ENCODE results near the gene CLEC16A.
A peak's percentile ranks its signal among the peaks of the same experiment; 100 is the strongest.

The CLEC16A gene

DNA sequence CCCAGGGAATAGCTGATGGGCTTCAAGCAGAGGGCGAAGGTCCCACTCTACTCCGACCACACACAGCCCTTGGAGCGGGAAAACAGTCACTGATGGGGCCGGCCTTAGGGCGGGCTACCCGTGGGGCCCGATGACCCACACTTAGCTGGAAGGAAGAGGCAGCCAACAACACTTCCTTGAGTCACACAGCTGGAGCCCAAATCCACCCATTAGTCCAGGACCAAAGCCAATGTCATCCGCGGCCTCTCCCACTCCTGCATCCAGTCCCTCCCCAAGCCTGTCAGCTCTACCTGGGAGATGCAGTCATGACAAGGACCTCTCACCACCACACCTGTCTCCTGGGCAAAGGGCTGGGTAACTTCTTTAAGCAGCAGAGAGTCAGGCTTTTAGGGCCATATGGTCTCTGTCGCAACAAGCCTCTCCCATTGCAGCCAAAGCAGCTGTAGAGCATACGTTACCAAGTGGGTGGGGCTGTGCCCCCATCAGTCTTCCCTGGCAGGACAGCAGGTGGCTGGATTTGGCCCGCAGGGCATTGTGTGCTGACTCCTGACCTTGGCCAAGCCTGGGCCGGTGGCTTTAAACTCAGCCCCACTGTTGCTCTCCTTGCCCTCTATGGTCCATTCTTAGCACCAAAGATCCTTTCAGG is 200.9 kb downstream of the CLEC16A start:
- DNase-seq: peak in 1 of 2 experiments; percentile 11

DNA sequence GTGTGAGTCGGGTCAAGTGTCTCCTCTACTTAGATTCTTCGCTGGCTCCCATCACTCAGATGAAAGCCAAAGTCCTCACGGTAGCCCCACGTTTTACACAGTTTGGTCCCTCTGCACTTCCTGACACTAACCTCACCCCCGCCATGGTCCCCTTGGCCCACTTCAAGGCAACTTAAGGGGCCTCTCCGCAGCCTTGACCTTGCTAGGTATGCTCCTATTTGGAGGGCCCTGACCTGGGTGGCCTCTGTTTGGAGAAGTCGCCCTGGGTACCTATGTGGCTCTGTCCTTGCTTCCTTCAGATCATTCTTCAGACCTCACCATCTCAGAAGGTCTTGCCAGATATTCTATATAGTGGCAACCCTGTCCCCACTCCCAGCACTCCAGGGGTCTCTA is 201.5 kb downstream of the CLEC16A start:
- no peak for DNase-seq

DNA sequence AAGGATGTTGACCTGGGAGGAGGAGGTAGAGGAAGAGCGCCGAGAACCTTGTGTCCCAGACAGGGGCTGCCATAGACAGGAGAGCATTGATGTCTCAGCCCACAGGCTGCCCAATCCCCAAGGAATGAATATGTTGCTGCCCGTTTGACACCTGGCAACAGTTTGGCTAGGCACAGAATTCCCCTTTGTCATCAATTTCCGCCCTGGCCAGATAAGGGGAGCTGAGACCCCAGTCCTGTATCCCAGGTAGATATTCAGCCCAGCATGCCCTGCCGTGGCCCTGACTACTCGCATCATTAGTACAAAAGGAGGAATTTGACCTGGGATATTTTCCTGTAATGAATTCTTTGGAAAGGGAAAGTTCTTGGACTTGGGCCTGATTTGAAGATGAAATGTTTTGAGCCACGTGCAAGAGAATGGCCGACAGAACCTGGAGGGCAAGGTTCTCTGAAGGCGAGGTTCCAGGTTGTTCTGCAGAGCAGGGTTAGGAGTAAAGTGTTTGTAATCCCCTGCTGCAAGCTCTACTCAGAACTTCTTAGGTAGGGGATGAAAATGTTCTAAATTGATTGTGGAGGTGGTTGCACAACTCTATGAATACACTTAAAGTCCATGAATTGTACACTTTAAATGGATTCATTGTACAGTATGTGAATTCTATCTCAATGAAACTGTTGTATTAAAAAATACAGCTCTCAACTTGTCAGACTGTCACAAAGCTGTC is 202.8 kb downstream of the CLEC16A start:
- DNase-seq: no peak

GRCh38 chr16:11147754-11148444 is 203.5 kb downstream of the CLEC16A start:
- no peak for DNase-seq

GRCh38 chr16:11149011-11149616 is 204.8 kb downstream of the CLEC16A start:
- DNase-seq: no peak

DNA sequence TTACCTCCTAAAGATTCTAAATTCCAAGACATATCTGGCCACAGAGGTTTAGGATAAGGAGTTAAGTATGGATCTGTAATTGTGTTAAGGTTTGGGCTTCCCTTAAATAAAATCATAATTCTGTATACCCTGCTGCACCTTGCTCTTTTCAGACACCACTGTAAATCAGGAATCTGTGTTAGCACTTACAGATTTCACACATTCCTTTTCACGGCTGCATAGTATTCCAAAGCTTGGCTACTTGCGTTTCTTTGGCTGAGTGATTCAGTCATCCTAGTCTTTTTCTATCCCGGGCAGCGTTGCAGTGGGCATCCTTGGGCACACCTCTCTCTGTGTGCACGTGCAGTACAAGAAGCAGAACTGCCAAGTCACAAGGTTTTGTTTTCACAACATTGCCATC is 205.8 kb downstream of the CLEC16A start:
- no peak for DNase-seq

- peak; percentile 4 to 63 for DNase-seq
Measured at GRCh38 chr16:11151156-11151884, 207.0 kb downstream of the CLEC16A start.

DNA sequence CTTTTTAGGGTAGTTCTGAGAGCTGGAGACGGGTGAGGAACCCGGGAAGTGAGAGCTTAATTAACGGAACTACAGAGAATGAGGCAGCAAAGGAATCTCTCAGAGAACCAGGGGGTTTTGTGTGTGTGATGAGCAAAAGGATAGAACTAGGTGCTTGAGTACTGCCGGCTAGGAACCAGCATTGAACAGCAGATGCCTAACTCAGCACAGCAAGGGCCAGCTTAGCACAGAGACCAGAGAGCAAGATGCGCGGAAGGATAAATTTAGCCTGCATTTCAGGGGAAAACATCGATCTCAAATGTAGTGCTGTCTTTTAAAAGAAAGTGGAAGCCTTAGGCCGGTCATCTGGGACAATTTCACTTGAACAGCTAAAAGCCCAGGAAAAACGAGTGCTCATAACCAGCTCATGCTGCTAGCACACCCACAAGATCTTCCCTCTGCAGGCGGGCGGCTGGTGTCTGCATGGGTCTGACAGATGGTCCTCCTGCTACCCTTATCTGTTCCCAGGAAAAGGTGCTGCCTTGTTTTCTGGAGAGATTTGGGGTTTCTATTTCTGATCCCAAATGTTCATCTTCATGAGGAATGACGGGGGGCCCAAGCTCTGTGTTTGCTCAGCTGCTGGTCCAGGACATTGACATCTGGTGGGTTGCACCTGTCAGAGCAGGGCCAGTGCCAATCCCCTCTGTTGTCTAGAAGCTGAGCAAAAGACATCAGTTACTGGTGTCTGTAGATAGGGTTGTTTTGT is 207.7 kb downstream of the CLEC16A start:
- DNase-seq: peak in 1 of 2 experiments; percentile 44

- DNase-seq: peak in 1 of 2 experiments; percentile 16
Measured at GRCh38 chr16:11152677-11153331, 208.4 kb downstream of the CLEC16A start.

- DNase-seq: no peak
Measured at GRCh38 chr16:11155284-11155806, 211.0 kb downstream of the CLEC16A start.

DNA sequence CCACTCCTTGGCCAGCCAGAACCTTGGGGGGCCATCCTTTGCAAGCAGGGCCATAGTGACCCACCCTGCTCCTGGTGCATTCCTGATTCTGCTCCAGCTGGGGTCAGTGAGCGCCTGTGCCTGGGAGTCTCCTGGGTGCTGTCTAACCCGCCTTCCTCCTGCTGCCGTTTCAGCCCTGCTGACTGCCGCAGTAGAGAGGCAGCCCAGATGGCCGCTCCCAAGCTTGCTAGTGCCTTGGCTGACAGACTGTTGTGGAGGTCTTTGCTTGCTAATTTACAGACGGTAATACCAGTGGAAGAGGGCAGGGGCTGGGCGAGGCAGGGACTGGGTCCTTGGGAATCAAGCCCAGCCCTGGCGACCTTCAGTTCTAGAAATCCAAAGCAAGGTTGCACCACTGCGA is 212.0 kb downstream of the CLEC16A start:
- DNase-seq: peak in 1 of 2 experiments; percentile 64

DNA sequence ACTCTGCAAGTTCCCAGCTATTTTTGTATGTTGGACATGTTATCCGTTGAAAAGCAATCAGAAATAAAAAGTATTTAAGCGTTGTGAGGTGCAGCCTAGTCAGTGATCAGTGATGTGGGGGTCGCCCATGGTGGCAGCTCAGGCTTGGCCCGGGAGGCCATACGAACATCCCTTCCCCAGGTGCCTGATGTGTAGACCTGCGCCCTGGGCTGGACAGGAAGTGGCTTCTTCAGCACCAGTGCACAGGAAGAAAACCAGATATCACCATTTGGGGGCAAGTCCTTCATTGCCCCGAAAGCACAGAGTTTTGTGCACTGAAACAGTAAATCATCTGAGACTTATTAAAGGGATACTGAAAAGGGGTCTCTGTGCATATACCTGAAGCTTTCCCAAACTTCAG is 212.8 kb downstream of the CLEC16A start:
- no peak for DNase-seq

GRCh38 chr16:11158018-11158417 is 213.7 kb downstream of the CLEC16A start:
- DNase-seq: no peak

- no peak for DNase-seq
Measured at GRCh38 chr16:11159282-11159681, 214.9 kb downstream of the CLEC16A start.

DNA sequence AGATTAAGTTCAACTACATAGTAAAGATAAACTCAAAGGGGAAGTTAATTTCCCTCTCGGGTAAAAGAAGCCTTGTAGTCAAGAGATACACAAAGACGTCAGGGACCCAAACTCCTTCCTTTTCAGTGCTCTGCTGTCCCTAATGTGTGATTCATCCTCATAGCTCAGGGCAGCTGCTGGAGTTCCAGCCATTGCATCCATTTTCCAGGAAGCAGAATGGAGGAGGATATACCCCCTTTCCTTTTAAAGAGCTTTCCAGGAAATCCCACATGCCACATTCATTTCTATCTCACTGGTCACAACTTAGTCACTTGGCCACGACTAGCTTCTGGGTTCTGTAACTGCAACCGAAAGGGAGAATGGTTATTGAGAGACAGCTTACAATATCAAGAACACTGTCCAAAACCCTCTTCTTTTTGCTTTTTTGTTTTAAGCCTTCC is 216.3 kb downstream of the CLEC16A start:
- no peak for DNase-seq

DNA sequence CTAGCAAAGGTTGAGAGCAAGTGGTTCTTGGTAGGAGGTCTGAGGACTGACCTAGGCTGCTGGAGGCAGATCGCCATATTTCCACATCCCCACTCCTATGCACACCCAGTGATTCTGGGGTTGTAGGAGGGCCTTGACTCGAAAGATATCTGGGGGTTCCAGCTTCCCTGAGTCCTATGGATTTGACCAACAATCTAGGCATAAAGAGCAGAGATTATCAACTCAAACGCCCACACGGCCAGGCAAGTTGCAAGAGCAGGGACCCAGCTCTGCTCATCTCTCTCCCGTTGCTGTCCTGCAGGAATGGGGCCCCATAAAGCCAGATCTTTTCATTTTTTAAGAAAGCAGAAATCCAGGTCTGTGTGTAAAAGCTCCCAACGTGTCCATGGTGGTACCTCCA is 217.1 kb downstream of the CLEC16A start:
- DNase-seq: no peak

- DNase-seq: no peak
Measured at GRCh38 chr16:11161974-11162373, 217.6 kb downstream of the CLEC16A start.

DNA sequence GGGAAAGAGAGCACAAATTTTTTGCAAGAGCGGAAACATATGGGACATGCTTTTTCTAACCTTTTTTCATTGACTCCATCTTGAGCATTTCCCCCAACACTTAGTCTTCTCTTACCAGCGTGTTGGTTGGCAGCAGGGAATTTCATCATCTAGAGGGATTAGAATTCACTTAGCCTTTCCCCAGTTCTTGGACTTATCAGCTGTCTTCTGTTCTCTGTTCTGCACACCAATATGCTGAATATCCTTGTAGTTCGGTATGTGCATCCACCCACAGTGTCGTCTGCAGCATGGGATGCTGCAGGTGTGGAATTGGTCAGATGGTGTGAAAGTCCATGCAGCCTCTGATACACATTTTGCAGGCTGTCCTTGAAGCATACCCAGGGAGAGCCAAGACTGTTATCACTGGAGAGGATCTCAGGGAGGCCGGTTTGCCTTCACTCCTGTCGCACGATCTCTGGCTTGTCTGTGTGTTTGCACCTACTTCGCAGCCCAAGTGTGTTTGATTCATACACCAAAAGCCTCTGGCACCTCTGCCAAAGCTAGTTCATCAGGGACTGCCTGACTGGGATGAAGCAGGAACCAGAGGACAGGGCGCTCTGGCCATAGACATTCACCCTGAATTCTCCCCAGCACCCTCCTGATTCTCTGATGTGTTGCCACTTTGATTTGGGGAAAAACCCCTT is 218.4 kb downstream of the CLEC16A start:
- DNase-seq: no peak

- no peak for DNase-seq
Measured at GRCh38 chr16:11163761-11164261, 219.4 kb downstream of the CLEC16A start.

Measured in NCI-H446 (cell line).